ENCODE results near the gene CDC16.

The CDC16 gene

DNA sequence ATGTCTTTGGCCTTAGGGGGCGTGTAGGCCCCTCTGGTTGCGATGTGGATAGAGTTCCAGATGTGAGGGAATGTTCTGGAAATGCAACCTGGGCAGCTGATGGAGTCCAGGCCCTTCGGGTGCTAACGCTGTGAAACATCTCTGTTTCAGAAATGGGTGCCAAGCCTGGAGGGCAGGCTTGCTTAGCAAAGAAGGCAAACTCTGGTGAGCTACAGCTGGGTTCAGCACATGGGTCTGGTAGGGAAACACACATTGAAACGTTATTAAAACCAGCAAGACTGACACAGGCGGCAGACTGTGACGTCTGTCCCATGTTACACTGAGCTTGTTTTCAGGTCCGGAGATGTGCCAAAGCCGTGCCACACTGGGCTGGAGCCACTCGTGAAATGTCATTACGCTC, 8.6 kb upstream of the CDC16 start:
- H3K9ac ChIP-seq (ENCODE audit: low read depth in 1 of 2, low read length in 2 of 2) = no peak overlapping the region
- no peaks in the 10 kb centered on the region for H3K9me3 ChIP-seq (ENCODE audit: control insufficient read depth in 2 of 2, low read length in 2 of 2)
- peaks cover 10 to 19% of the 10 kb centered on the region in 2 donors for H3K27me3 ChIP-seq (ENCODE audit: control insufficient read depth in 2 of 2, insufficient read depth in 2 of 2, low read length in 2 of 2)
- no peak overlapping the region for H3K4me3 ChIP-seq (ENCODE audit: low read length in 2 of 2)
- no peak overlapping the region for H3K27ac ChIP-seq (ENCODE audit: low read depth in 2 of 2, low read length in 2 of 2)
- no peaks in the 10 kb centered on the region for H3K4me1 ChIP-seq (ENCODE audit: control insufficient read depth in 2 of 2, insufficient read depth in 2 of 2, low read length in 2 of 2)
- H3K36me3 ChIP-seq (ENCODE audit: control insufficient read depth in 2 of 2, insufficient read depth in 2 of 2, low read length in 2 of 2) = no peaks in the 10 kb centered on the region

DNA sequence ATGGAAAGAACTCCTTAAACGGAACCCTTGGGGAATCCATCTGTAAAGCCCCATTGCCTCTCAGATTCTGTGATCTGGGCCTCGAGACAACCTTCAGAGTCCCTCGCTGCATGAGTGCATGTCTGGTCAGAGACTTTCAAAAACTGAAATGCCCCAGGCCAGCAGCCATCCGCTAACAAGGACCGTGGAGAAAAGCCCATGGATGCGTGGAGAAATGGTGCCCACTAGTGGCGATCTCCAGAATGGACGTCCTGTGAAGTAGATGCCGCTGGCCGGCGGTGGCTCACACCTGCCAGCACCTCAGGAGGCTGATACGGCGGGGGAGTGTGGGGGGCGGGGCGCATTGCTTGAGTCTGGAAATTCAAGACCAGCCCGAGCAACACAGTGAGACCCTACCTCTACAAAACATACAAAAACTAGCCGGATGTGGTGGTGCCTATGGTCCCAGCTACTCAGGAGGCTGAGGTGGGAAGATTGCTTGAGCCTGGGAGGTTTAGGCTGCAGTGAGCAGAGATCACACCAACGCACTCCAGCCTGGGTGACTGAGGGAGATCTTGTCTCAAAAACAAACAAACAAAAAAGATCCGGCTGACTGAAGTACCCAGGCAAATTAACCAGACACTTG, 7.9 kb upstream of the CDC16 start:
- no peaks in the 10 kb centered on the region for H3K9me3 ChIP-seq (ENCODE audit: control insufficient read depth in 2 of 2, low read length in 2 of 2)
- no peaks in the 10 kb centered on the region for H3K4me1 ChIP-seq (ENCODE audit: control insufficient read depth in 2 of 2, insufficient read depth in 2 of 2, low read length in 2 of 2)
- no peak overlapping the region for H3K9ac ChIP-seq (ENCODE audit: low read depth in 1 of 2, low read length in 2 of 2)
- H3K4me3 ChIP-seq (ENCODE audit: low read length in 2 of 2) = no peak overlapping the region
- H3K27ac ChIP-seq (ENCODE audit: low read depth in 2 of 2, low read length in 2 of 2) = no peak overlapping the region
- H3K27me3 ChIP-seq (ENCODE audit: control insufficient read depth in 2 of 2, insufficient read depth in 2 of 2, low read length in 2 of 2) = peaks cover 10 to 19% of the 10 kb centered on the region in 2 donors
- no peaks in the 10 kb centered on the region for H3K36me3 ChIP-seq (ENCODE audit: control insufficient read depth in 2 of 2, insufficient read depth in 2 of 2, low read length in 2 of 2)

DNA sequence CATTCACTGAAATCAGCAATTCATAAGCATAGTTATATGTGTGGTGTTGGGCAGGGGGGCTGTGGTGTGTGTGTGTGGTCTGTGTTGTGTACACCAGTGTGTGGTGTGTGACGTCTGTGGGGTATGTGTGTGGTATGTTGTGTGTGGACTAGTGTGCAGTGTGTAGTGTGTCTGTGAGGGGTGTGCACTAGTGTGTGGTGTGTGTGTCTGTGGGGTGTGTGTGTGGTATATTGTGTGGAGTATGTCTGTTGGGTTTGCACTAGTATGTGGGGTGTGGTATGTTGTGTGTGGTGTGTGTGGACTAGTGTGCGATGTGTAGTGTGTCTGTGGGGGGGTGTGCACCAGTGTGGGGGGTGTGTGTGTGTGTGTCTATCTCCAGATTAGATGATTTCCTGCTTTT, 7.2 kb upstream of the CDC16 start:
- no peaks in the 10 kb centered on the region for H3K9me3 ChIP-seq (ENCODE audit: control insufficient read depth in 2 of 2, low read length in 2 of 2)
- no peak overlapping the region for H3K9ac ChIP-seq (ENCODE audit: low read depth in 1 of 2, low read length in 2 of 2)
- H3K4me1 ChIP-seq (ENCODE audit: control insufficient read depth in 2 of 2, insufficient read depth in 2 of 2, low read length in 2 of 2) = no peaks in the 10 kb centered on the region
- peaks cover 10 to 23% of the 10 kb centered on the region in 2 donors for H3K27me3 ChIP-seq (ENCODE audit: control insufficient read depth in 2 of 2, insufficient read depth in 2 of 2, low read length in 2 of 2)
- no peak overlapping the region for H3K4me3 ChIP-seq (ENCODE audit: low read length in 2 of 2)
- H3K27ac ChIP-seq (ENCODE audit: low read depth in 2 of 2, low read length in 2 of 2) = no peak overlapping the region
- no peaks in the 10 kb centered on the region for H3K36me3 ChIP-seq (ENCODE audit: control insufficient read depth in 2 of 2, insufficient read depth in 2 of 2, low read length in 2 of 2)

DNA sequence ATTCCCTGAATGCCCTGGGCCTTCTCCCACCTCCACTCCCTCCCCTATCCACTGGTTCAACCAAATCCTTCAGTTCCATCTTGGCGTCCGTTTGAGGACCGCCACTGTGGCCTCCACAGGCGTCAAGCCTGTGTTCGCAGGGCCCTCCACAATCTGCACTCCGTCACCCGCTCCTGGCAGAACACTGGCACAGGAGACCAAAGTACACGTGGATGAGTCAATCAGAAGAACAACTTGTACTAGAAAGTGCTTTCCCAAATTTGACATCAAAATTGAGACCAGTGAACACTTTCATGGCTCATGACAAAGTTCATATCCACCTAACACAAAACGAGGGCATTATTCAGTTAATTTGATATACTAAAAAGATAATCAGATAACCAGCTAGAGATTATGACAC, 6.5 kb upstream of the CDC16 start:
- Histone ChIP-seq H3K27ac (ENCODE audit: low read depth in 2 of 2, low read length in 2 of 2) (no peak overlapping the region), H3K27me3 (ENCODE audit: control insufficient read depth in 2 of 2, insufficient read depth in 2 of 2, low read length in 2 of 2) (peaks cover 10 to 23% of the 10 kb centered on the region in 2 donors), H3K9ac (ENCODE audit: low read depth in 1 of 2, low read length in 2 of 2) (no peak overlapping the region), H3K9me3 (ENCODE audit: control insufficient read depth in 2 of 2, low read length in 2 of 2) (no peaks in the 10 kb centered on the region), H3K36me3 (ENCODE audit: control insufficient read depth in 2 of 2, insufficient read depth in 2 of 2, low read length in 2 of 2) (no peaks in the 10 kb centered on the region), H3K4me3 (ENCODE audit: low read length in 2 of 2) (no peak overlapping the region), H3K4me1 (ENCODE audit: control insufficient read depth in 2 of 2, insufficient read depth in 2 of 2, low read length in 2 of 2) (no peaks in the 10 kb centered on the region)

DNA sequence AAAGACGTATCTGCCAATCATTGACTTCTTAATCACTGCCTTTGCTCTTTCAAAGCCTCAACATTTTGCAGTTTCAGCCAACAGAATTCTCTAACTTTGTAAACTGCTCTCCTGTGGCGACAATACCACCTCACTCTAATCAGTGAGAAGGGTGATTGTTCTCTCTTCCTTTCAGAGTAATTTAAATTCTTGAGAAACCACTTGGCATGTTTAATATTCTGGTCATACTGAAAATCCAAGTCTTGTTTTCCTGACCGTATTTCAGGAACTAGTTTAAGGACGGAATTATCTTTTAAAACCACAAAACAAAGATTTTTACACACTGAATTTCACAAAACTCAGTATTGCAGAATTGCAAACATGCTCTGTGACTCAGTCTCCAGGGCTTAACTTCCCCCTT, 5.2 kb upstream of the CDC16 start:
- Histone ChIP-seq H3K4me1 (ENCODE audit: control insufficient read depth in 2 of 2, insufficient read depth in 2 of 2, low read length in 2 of 2) (no peaks in the 10 kb centered on the region), H3K9ac (ENCODE audit: low read depth in 1 of 2, low read length in 2 of 2) (no peak overlapping the region), H3K36me3 (ENCODE audit: control insufficient read depth in 2 of 2, insufficient read depth in 2 of 2, low read length in 2 of 2) (no peaks in the 10 kb centered on the region), H3K9me3 (ENCODE audit: control insufficient read depth in 2 of 2, low read length in 2 of 2) (no peaks in the 10 kb centered on the region), H3K4me3 (ENCODE audit: low read length in 2 of 2) (no peak overlapping the region), H3K27ac (ENCODE audit: low read depth in 2 of 2, low read length in 2 of 2) (no peak overlapping the region), H3K27me3 (ENCODE audit: control insufficient read depth in 2 of 2, insufficient read depth in 2 of 2, low read length in 2 of 2) (peaks cover 10 to 23% of the 10 kb centered on the region in 2 donors)

DNA sequence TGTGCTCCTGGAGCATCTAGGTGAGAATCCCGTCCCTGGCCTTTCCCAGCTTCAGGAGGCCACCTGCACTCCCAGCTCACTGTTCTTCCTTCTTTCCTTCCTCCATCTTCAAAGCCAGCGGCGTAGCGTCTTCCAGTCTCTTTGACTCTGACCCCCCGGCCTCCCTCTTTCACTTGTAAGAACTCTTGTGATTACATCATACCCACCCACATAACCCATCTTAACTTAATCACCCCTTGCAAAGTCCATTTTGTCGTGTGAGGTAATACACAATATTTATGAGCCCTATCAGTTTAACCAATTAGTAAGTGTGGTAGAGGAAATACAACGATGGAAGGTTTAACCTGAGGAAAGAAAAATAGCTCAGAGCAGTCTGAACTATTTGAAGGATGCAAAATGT, 4.6 kb upstream of the CDC16 start:
- peaks cover 10 to 23% of the 10 kb centered on the region in 2 donors for H3K27me3 ChIP-seq (ENCODE audit: control insufficient read depth in 2 of 2, insufficient read depth in 2 of 2, low read length in 2 of 2)
- H3K4me3 ChIP-seq (ENCODE audit: low read length in 2 of 2) = no peak overlapping the region
- H3K9me3 ChIP-seq (ENCODE audit: control insufficient read depth in 2 of 2, low read length in 2 of 2) = no peaks in the 10 kb centered on the region
- no peaks in the 10 kb centered on the region for H3K36me3 ChIP-seq (ENCODE audit: control insufficient read depth in 2 of 2, insufficient read depth in 2 of 2, low read length in 2 of 2)
- no peaks in the 10 kb centered on the region for H3K4me1 ChIP-seq (ENCODE audit: control insufficient read depth in 2 of 2, insufficient read depth in 2 of 2, low read length in 2 of 2)
- H3K9ac ChIP-seq (ENCODE audit: low read depth in 1 of 2, low read length in 2 of 2) = no peak overlapping the region
- H3K27ac ChIP-seq (ENCODE audit: low read depth in 2 of 2, low read length in 2 of 2) = no peak overlapping the region

DNA sequence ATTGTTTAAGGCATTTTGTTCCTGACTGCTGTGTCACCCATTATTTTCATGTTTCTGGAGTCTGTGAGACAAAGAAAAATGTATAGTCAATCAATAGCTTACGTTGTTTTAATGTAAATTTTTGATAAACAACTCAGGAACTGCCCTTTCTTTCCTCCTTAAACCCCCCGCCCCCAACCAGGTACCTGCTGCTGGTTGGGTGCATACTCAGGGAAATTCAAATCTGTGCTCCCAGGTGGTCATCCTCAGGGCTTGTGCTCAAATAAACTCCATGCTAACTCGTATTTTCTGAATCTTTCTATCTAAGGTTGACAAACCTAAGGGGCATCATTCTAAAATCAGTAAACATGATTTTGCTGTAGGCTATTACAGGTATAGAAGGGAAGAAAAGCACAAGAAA, 4.1 kb upstream of the CDC16 start:
- no peak overlapping the region for H3K4me3 ChIP-seq (ENCODE audit: low read length in 2 of 2)
- H3K27ac ChIP-seq (ENCODE audit: low read depth in 2 of 2, low read length in 2 of 2) = no peak overlapping the region
- no peaks in the 10 kb centered on the region for H3K9me3 ChIP-seq (ENCODE audit: control insufficient read depth in 2 of 2, low read length in 2 of 2)
- no peaks in the 10 kb centered on the region for H3K36me3 ChIP-seq (ENCODE audit: control insufficient read depth in 2 of 2, insufficient read depth in 2 of 2, low read length in 2 of 2)
- H3K9ac ChIP-seq (ENCODE audit: low read depth in 1 of 2, low read length in 2 of 2) = no peak overlapping the region
- peaks cover 0 to 3% of the 10 kb centered on the region in 2 donors for H3K4me1 ChIP-seq (ENCODE audit: control insufficient read depth in 2 of 2, insufficient read depth in 2 of 2, low read length in 2 of 2)
- peaks cover 10 to 23% of the 10 kb centered on the region in 2 donors for H3K27me3 ChIP-seq (ENCODE audit: control insufficient read depth in 2 of 2, insufficient read depth in 2 of 2, low read length in 2 of 2)

DNA sequence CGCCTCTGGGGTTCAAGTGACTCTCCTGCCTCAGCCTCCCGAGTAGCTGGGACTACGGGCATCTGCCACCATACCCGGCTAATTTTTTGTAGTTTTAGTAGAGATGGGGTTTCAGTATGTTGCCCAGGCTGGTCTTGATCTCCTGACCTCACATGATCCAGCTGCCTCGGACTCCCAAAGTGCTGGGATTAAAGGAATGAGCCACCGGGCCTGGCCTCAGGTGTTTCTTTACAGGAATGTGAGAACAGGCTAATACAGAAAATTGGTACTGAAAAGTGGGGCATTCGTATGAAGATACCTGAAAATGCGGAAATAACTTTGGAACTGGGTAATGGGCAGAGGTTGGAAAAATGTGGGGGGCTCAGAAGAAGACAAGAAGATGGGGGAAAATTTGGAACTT, 2.8 kb upstream of the CDC16 start:
- Histone ChIP-seq H3K9ac (ENCODE audit: low read depth in 1 of 2, low read length in 2 of 2) (no peak overlapping the region), H3K27ac (ENCODE audit: low read depth in 2 of 2, low read length in 2 of 2) (no peak overlapping the region), H3K9me3 (ENCODE audit: control insufficient read depth in 2 of 2, low read length in 2 of 2) (no peaks in the 10 kb centered on the region), H3K4me3 (ENCODE audit: low read length in 2 of 2) (no peak overlapping the region), H3K36me3 (ENCODE audit: control insufficient read depth in 2 of 2, insufficient read depth in 2 of 2, low read length in 2 of 2) (peaks cover 0 to 3% of the 10 kb centered on the region in 2 donors), H3K4me1 (ENCODE audit: control insufficient read depth in 2 of 2, insufficient read depth in 2 of 2, low read length in 2 of 2) (peaks cover 0 to 7% of the 10 kb centered on the region in 2 donors), H3K27me3 (ENCODE audit: control insufficient read depth in 2 of 2, insufficient read depth in 2 of 2, low read length in 2 of 2) (peaks cover 10 to 23% of the 10 kb centered on the region in 2 donors)

DNA sequence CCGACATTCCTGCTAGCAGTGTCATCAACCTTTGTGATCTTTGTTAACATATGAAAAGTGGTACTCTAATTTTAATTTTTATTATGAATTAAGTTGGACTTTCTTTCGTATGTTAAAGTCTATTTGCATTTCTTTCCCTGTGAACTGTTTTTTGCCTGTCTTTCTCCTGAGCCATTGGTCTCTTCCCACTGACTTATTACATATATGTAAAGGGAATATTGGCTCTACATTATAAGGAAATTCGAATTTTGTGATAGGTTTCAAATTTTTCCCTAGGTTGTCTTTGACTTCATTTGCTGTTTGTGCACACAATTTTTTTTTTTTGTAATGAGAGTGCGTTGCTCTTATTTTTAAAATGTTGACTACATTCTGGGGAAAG, 442 bp upstream of the CDC16 start:
- H3K9me3 ChIP-seq (ENCODE audit: control insufficient read depth in 2 of 2, low read length in 2 of 2) = no peaks in the 10 kb centered on the region
- peaks cover 0 to 7% of the 10 kb centered on the region in 2 donors for H3K4me1 ChIP-seq (ENCODE audit: control insufficient read depth in 2 of 2, insufficient read depth in 2 of 2, low read length in 2 of 2)
- H3K4me3 ChIP-seq (ENCODE audit: low read length in 2 of 2) = peak overlapping the region; percentile 72 to 73
- peaks cover 17 to 25% of the 10 kb centered on the region in 2 donors for H3K36me3 ChIP-seq (ENCODE audit: control insufficient read depth in 2 of 2, insufficient read depth in 2 of 2, low read length in 2 of 2)
- H3K27ac ChIP-seq (ENCODE audit: low read depth in 2 of 2, low read length in 2 of 2) = peak overlapping the region; percentile 91 to 92
- H3K27me3 ChIP-seq (ENCODE audit: control insufficient read depth in 2 of 2, insufficient read depth in 2 of 2, low read length in 2 of 2) = peaks cover 2 to 11% of the 10 kb centered on the region in 2 donors
- peak overlapping the region in 1 of 2 donors; percentile 43 for H3K9ac ChIP-seq (ENCODE audit: low read depth in 1 of 2, low read length in 2 of 2)

DNA sequence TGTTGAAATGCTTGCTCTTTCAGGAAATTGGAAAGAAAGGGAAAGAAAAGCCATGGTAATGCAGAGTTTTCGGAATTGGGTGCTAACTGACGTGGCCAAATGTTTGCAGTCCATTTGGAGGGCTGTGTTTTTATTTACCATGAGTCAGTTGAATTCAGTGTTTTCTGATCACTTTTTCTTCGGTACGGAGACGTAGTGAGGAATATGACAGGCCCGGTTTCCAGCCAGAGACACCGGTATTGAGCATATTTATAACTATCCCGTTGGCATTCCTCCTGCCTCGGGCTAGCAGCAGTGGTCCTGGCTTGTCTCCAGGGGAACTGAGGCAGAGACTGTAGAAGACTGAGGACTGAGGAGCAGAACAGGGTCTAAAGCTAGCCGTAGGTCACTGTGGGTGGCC, 1.0 kb downstream of the CDC16 start:
- Histone ChIP-seq H3K9ac (ENCODE audit: low read depth in 1 of 2, low read length in 2 of 2) (peak overlapping the region; percentile 74 to 80), H3K9me3 (ENCODE audit: control insufficient read depth in 2 of 2, low read length in 2 of 2) (no peaks in the 10 kb centered on the region)

More for the DNA sequence above, 1.0 kb downstream of the CDC16 start:
- H3K27me3 ChIP-seq (ENCODE audit: control insufficient read depth in 2 of 2, insufficient read depth in 2 of 2, low read length in 2 of 2) = peaks cover 0 to 4% of the 10 kb centered on the region in 2 donors
- H3K36me3 ChIP-seq (ENCODE audit: control insufficient read depth in 2 of 2, insufficient read depth in 2 of 2, low read length in 2 of 2) = peaks cover 25 to 36% of the 10 kb centered on the region in 2 donors
- H3K27ac ChIP-seq (ENCODE audit: low read depth in 2 of 2, low read length in 2 of 2) = peak overlapping the region in 1 of 2 donors; percentile 91
- peaks cover 0 to 7% of the 10 kb centered on the region in 2 donors for H3K4me1 ChIP-seq (ENCODE audit: control insufficient read depth in 2 of 2, insufficient read depth in 2 of 2, low read length in 2 of 2)
- H3K4me3 ChIP-seq (ENCODE audit: low read length in 2 of 2) = peak overlapping the region; percentile 72 to 86

All from mucosa of rectum (tissue), 2 donors.